ENCODE data around the gene ATN1. TPM values are rescaled to one million over a fixed set of nuclear protein-coding genes. Genes with fewer than 3 reads are reported as not detected.

The ATN1 gene
- total RNA-seq, 2 donors from 2014 or later, result 93.0 to 129 TPM

- Histone ChIP-seq H3K36me3 (peaks cover 0 to 18% of the 10 kb centered on the region in 2 donors), H3K27me3 (replicated peaks; ENCODE audit: insufficient read depth) (no peaks in the 10 kb centered on the region), H3K27ac (peak overlapping the region; percentile 97 to 98), H3K4me1 (replicated peaks) (peaks cover 29% of the 10 kb centered on the region), H3K9me3 (no peaks in the 10 kb centered on the region), H3K4me3 (peak overlapping the region in 1 of 2 donors; percentile 85)
- 9% methylated on average over 12 of the region's 12 CpGs for WGBS
- peak; percentile 94 for DNase-seq (ENCODE audit: low spot score)
- intact Hi-C loops (cut with DNase I), result loop anchor here (10.0 kb wide), 1 partner anchor 90 kb away; the partner anchor contains the start of gene SPSB2
- TF ChIP-seq CTCF (IDR thresholded peaks at IDR 0.05) (peak; percentile 93 to 98 (median 96)), POLR2AphosphoS5 (IDR thresholded peaks at IDR 0.05) (peak; percentile 96), POLR2A (IDR thresholded peaks at IDR 0.05) (peak; percentile 38)
These were observed 37.4 kb downstream of the ATN1 start for GRCh38 chr12:6965026-6965661.

GRCh38 chr12:6965714-6966113 is 38.0 kb downstream of the ATN1 start:
- Histone ChIP-seq H3K27ac (peak overlapping the region; percentile 97 to 98), H3K27me3 (replicated peaks; ENCODE audit: insufficient read depth) (no peaks in the 10 kb centered on the region), H3K4me1 (replicated peaks) (peaks cover 29% of the 10 kb centered on the region), H3K36me3 (peaks cover 0 to 18% of the 10 kb centered on the region in 2 donors), H3K9me3 (no peaks in the 10 kb centered on the region), H3K4me3 (peak overlapping the region in 1 of 2 donors; percentile 85)
- TF ChIP-seq POLR2AphosphoS5 (IDR thresholded peaks at IDR 0.05) (no peak), CTCF (IDR thresholded peaks at IDR 0.05) (no peak), POLR2A (IDR thresholded peaks at IDR 0.05) (no peak)
- WGBS, result 57% methylated on average over 4 of the region's 4 CpGs
- intact Hi-C loops (cut with DNase I), result loop anchor here (10.0 kb wide), 1 partner anchor 91 kb away; the partner anchor contains the start of gene SPSB2
- DNase-seq (ENCODE audit: low spot score), result no peak

- H3K27ac ChIP-seq, result peak overlapping the region in 1 of 2 donors; percentile 98
- peaks cover 26% of the 10 kb centered on the region for H3K4me1 ChIP-seq (replicated peaks)
- peaks cover 0 to 18% of the 10 kb centered on the region in 2 donors for H3K36me3 ChIP-seq
- H3K27me3 ChIP-seq (replicated peaks; ENCODE audit: insufficient read depth), result no peaks in the 10 kb centered on the region
- 70% methylated on average over 7 of the region's 7 CpGs for WGBS
- no peak for TF ChIP-seq POLR2A (IDR thresholded peaks at IDR 0.05)
- TF ChIP-seq POLR2AphosphoS5 (IDR thresholded peaks at IDR 0.05), result no peak
- no peaks in the 10 kb centered on the region for H3K9me3 ChIP-seq
- no peak overlapping the region for H3K4me3 ChIP-seq
- intact Hi-C loops (cut with DNase I), result loop anchor here (10.0 kb wide), 1 partner anchor 92 kb away; the partner anchor contains the start of gene SPSB2
- no peak for DNase-seq (ENCODE audit: low spot score)
These were observed 38.6 kb downstream of the ATN1 start for GRCh38 chr12:6966351-6966750.

- intact Hi-C loops (cut with DNase I), result loop anchor here (10.0 kb wide), 1 partner anchor 93 kb away; the partner anchor contains the start of gene SPSB2
- Histone ChIP-seq H3K36me3 (peaks cover 0 to 18% of the 10 kb centered on the region in 2 donors), H3K4me1 (replicated peaks) (peaks cover 22% of the 10 kb centered on the region), H3K27me3 (replicated peaks; ENCODE audit: insufficient read depth) (no peaks in the 10 kb centered on the region), H3K9me3 (no peaks in the 10 kb centered on the region), H3K27ac (peak overlapping the region in 1 of 2 donors; percentile 88), H3K4me3 (no peak overlapping the region)
- no peak for DNase-seq (ENCODE audit: low spot score)
- TF ChIP-seq CTCF (IDR thresholded peaks at IDR 0.05), result no peak
- 69% methylated on average over 10 of the region's 10 CpGs for WGBS
These were observed 39.9 kb downstream of the ATN1 start for GRCh38 chr12:6967651-6968100.

GRCh38 chr12:6968426-6968825 is 40.7 kb downstream of the ATN1 start:
- Histone ChIP-seq H3K36me3 (peaks cover 0 to 18% of the 10 kb centered on the region in 2 donors), H3K4me1 (replicated peaks) (peaks cover 22% of the 10 kb centered on the region), H3K27ac (peak overlapping the region in 1 of 2 donors; percentile 88), H3K27me3 (replicated peaks; ENCODE audit: insufficient read depth) (no peaks in the 10 kb centered on the region), H3K4me3 (no peak overlapping the region), H3K9me3 (no peaks in the 10 kb centered on the region)
- intact Hi-C loops (cut with DNase I), result loop anchor here (10.0 kb wide), 1 partner anchor 94 kb away; the partner anchor contains the start of gene SPSB2
- 81% methylated on average over 9 of the region's 9 CpGs for WGBS
- DNase-seq (ENCODE audit: low spot score), result no peak
- TF ChIP-seq POLR2A (IDR thresholded peaks at IDR 0.05) (no peak), POLR2AphosphoS5 (IDR thresholded peaks at IDR 0.05) (no peak), CTCF (IDR thresholded peaks at IDR 0.05) (no peak)

Measured in prostate gland (tissue), 2 donors.